Tibial artery (tissue), 4 donors: Measurements from ENCODE around the gene DPEP1.
"Not testable (repeated sequence)": the region's sequence is repeated elsewhere in the genome, so short reads cannot be mapped to it uniquely, and the experiment has no call there.

Source experiments
- DNase-seq, 2 donors: peaks; one replicate each; pipeline ENCODE4 v3.0.0-alpha.2; 2019
- H3K27ac ChIP-seq, 2 donors: fragments of 200-600 bp; sonication (generic) in 1 of 2; 1 replicate in 1 of 2; 2 replicates in 1 of 2; pipeline ENCODE4 v1.5.1; 2018 to 2019; ENCODE audit warnings: mild to moderate bottlenecking in 1 of 2
- H3K27me3 ChIP-seq, 2 donors: fragments of 200-600 bp; sonication (generic) in 1 of 2; one replicate each; pipeline versions ENCODE4 v1.5.1 to v1.6.0; 2016 to 2019
- H3K36me3 ChIP-seq, 3 donors: fragments of 200-600 bp; sonication (generic) in 2 of 3; one replicate each; pipeline ENCODE4 v1.5.1; 2016 to 2019; ENCODE audit warnings: mild to moderate bottlenecking in 2 of 3
- H3K4me1 ChIP-seq, 4 donors: fragments of 200-600 bp; sonication (generic) in 2 of 4; 1 replicate in 3 of 4; 2 replicates in 1 of 4; pipeline ENCODE4 v1.5.1; 2016 to 2019
- H3K4me3 ChIP-seq, 2 donors: fragments of 200-600 bp; sonication (generic) in 1 of 2; 1 replicate in 1 of 2; 2 replicates in 1 of 2; pipeline ENCODE4 v1.5.1; 2018 to 2019; ENCODE audit warnings: mild to moderate bottlenecking in 2 of 2
- H3K9me3 ChIP-seq, 3 donors: fragments of 200-600 bp; sonication (generic) in 1 of 3; one replicate each; pipeline ENCODE4 v1.5.1; 2016 to 2019
- CTCF ChIP-seq, 2 experiments: fragments of 200-600 bp in 1 of 2; fragments of 450-650 bp in 1 of 2; IDR thresholded peaks; one replicate each; pipeline ENCODE4 v1.5.1; 2017 to 2019; ENCODE audit warnings: antibody characterized with exemption in 2 of 2, mild to moderate bottlenecking in 1 of 2, moderate library complexity in 1 of 2
- intact Hi-C: fragments of 100-400 bp; cut with DNase I; formaldehyde crosslinking; loops from one replicate; pipeline ENCODE4 v1.15.0; 2023; ENCODE audit warnings: low total_unique reads

The DPEP1 gene

GRCh38 chr16:89670496-89671431 is 57.3 kb downstream of the DPEP1 start:
- intact Hi-C loops: no loop called here
- no peak for TF ChIP-seq CTCF (IDR thresholded peaks at IDR 0.05)
- Histone ChIP-seq H3K27me3 (no peaks in the 10 kb centered on the region), H3K36me3 (peaks cover 0 to 9% (median 0%) of the 10 kb centered on the region in 3 donors), H3K4me1 (no peaks in the 10 kb centered on the region), H3K27ac (no peak overlapping the region), H3K9me3 (no peaks in the 10 kb centered on the region), H3K4me3 (no peak overlapping the region)
- DNase-seq: no peak

- H3K27ac ChIP-seq, H3K36me3 ChIP-seq, DNase-seq, intact Hi-C loops, H3K27me3 ChIP-seq, H3K9me3 ChIP-seq, H3K4me3 ChIP-seq, H3K4me1 ChIP-seq: not testable (repeated sequence)
These were observed 58.1 kb downstream of the DPEP1 start for GRCh38 chr16:89671565-89671964.

- Histone ChIP-seq H3K27ac (no peak overlapping the region), H3K36me3 (peaks cover 0 to 9% (median 0%) of the 10 kb centered on the region in 3 donors), H3K4me3 (no peak overlapping the region), H3K27me3 (no peaks in the 10 kb centered on the region), H3K4me1 (no peaks in the 10 kb centered on the region), H3K9me3 (no peaks in the 10 kb centered on the region)
- TF ChIP-seq CTCF (IDR thresholded peaks at IDR 0.05): no peak
- DNase-seq: no peak
- intact Hi-C loops: no loop called here
These were observed 58.9 kb downstream of the DPEP1 start for GRCh38 chr16:89672177-89672941.

DNA sequence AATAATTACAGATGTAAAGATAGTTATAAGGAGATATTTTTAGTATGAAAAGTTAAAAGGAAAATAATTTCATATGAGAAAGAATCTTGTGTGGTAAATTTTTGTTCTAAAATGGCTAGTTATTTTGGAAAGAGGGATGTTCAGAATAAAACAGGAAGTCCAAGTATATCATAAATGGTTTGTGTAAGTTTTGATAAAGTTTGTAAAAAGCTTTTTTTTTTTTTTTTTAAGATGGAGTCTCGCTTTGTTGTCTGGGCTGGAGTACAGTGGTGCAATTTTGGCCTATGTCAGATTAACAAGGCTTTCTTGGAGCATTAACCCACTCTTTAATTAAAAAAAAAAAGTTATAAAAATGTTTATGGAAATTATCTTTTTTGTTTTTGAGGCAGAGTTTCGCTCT is 64.8 kb downstream of the DPEP1 start:
- no peaks in the 10 kb centered on the region for H3K9me3 ChIP-seq
- H3K27me3 ChIP-seq: no peaks in the 10 kb centered on the region
- intact Hi-C loops: no loop called here
- H3K27ac ChIP-seq: no peak overlapping the region
- DNase-seq: no peak
- no peak overlapping the region for H3K4me3 ChIP-seq
- no peaks in the 10 kb centered on the region for H3K36me3 ChIP-seq
- no peaks in the 10 kb centered on the region for H3K4me1 ChIP-seq
- TF ChIP-seq CTCF (IDR thresholded peaks at IDR 0.05): no peak

GRCh38 chr16:89685916-89686315 is 72.5 kb downstream of the DPEP1 start:
- intact Hi-C loops: no loop called here
- Histone ChIP-seq H3K36me3 (peaks cover 0 to 20% (median 7%) of the 10 kb centered on the region in 3 donors), H3K27me3 (no peaks in the 10 kb centered on the region), H3K27ac (no peak overlapping the region), H3K9me3 (no peaks in the 10 kb centered on the region), H3K4me1 (peaks cover 0 to 13% (median 8%) of the 10 kb centered on the region in 4 donors), H3K4me3 (no peak overlapping the region)
- no peak for TF ChIP-seq CTCF (IDR thresholded peaks at IDR 0.05)
- no peak for DNase-seq
